ENCODE measurements around the gene MARK3. TPM values are rescaled to one million over a fixed set of nuclear protein-coding genes. Genes with fewer than 3 reads are reported as not detected.

MARK3 gene
- total and polyA plus RNA-seq, 10 of the 15 experiments (the other 5 are each of a cell fraction or from before 2014, with no cell fraction given) = 10.7 to 75.1 (median 41.4) TPM

- Histone ChIP-seq H3K4me3 (no peak overlapping the region), H4K20me1 (ENCODE audit: control insufficient read depth, insufficient read depth) (no peaks in the 10 kb centered on the region), H3K4me1 (ENCODE audit: control insufficient read depth, insufficient read depth, low read length) (no peaks in the 10 kb centered on the region), H2AFZ (ENCODE audit: control insufficient read depth, low read depth, low read length) (no peak overlapping the region), H3K9ac (ENCODE audit: control insufficient read depth, insufficient read depth, low read length) (no peak overlapping the region), H3K27me3 (replicated peaks in 1 of 2; ENCODE audit: control insufficient read depth in 2 of 2, insufficient read depth in 2 of 2, low read length in 1 of 2) (no peaks in the 10 kb centered on the region), H3K9me3 (replicated peaks; ENCODE audit: control insufficient read depth, insufficient read depth, low read length) (no peaks in the 10 kb centered on the region), H3K79me2 (ENCODE audit: control insufficient read depth, insufficient read depth, low read length) (no peaks in the 10 kb centered on the region), H3K36me3 (ENCODE audit: control insufficient read depth in 2 of 2, insufficient read depth in 2 of 2, low read length in 1 of 2) (peaks cover 0 to 4% of the 10 kb centered on the region in 2 experiments; a peak in 2 of 4 replicates), H3K27ac (ENCODE audit: control insufficient read depth, insufficient read depth) (no peak overlapping the region), H3K4me2 (ENCODE audit: control insufficient read depth, insufficient read depth) (no peak overlapping the region)
- ChIA-PET SMC1A (ENCODE audit: uncharacterized antibody, unreplicated experiment) (no interaction called here), RAD21 (ENCODE audit: unreplicated experiment) (no interaction called here), POLR2A (no interaction called here), CTCF (interaction anchor here (1.6 kb wide), 1 partner anchor 19 kb away, joined by 4 read pairs; no protein-coding TSS in a partner anchor)
- DNase-seq (ENCODE audit: low read depth, low spot score) (no peak), FAIRE-seq (no peak), ATAC-seq (peak; percentile 5; the same call in 2 of the 3 replicates)
- in situ Hi-C loops (cut with MboI) (no loop called here), intact Hi-C loops (cut with micrococcal nuclease; ENCODE audit: unreplicated experiment) (no loop called here)
- 38% methylated on average over 25 of the region's 30 CpGs for WGBS (ENCODE audit: insufficient coverage, insufficient replicate concordance, low lambda C conversion rate, missing lambda C conversion rate)
- BruUV-seq (replicated peaks) = no TSS peak
- TF ChIP-seq CEBPB (IDR thresholded peaks at IDR 0.05; ENCODE audit: borderline replicate concordance in 1 of 2, low read depth in 2 of 2, low read length in 2 of 2) (no peak), CHD1 (IDR thresholded peaks at IDR 0.05; ENCODE audit: low read depth, low read length) (no peak), PKNOX1 (IDR thresholded peaks at IDR 0.05) (no peak), POLR2A (IDR thresholded peaks at IDR 0.05; ENCODE audit: low read depth, low read length) (peak; percentile 44; the same call in 1 of the 2 replicates), ETV6 (conservative IDR thresholded peaks at IDR 0.05 in 1 of 2, IDR thresholded peaks at IDR 0.05 in 1 of 2; ENCODE audit: borderline replicate concordance in 1 of 2, low read depth in 1 of 2) (no peak), SPI1 (IDR thresholded peaks at IDR 0.05; ENCODE audit: borderline replicate concordance, insufficient read depth, low read depth, low read length) (no peak), ASH2L (IDR thresholded peaks at IDR 0.05; ENCODE audit: borderline replicate concordance, low read depth) (no peak)
These were observed 153.3 kb downstream of the MARK3 start for GRCh38 chr14:103538291-103539055.

Data from GM12878 (cell line).